AG04449 (cell line): ENCODE measurements around the gene XRN1.

Experiments used
- CTCF ChIA-PET: fragments of 350-600 bp; formaldehyde crosslinking; extraction: SDS; loops from one replicate; lab custom pipeline; 2021; ENCODE audit warnings: antibody characterized with exemption; lab: Yijun Ruan, JAX
- POLR2A ChIA-PET: fragments of 400-600, 350-600 bp; formaldehyde crosslinking; extraction: SDS; loops from one replicate; lab custom pipeline; 2020; ENCODE audit warnings: antibody characterized with exemption, inconsistent platforms; lab: Yijun Ruan, JAX
- DNase-seq: peaks from one replicate; pipeline ENCODE4 v3.0.0-alpha.2; 2010; ENCODE audit warnings: low read depth, low spot score
- H3K4me3 ChIP-seq: 2 replicates; pipeline ENCODE4 v1.5.1; 2011; ENCODE audit warnings: low read depth, mild to moderate bottlenecking, control low read depth, low read length
- CTCF ChIP-seq: IDR thresholded peaks from one replicate; pipeline ENCODE4 v1.5.1; 2011; ENCODE audit warnings: mild to moderate bottlenecking, moderate library complexity, low read length, control low read depth, inconsistent platforms; ENCODE audit not compliant: insufficient read depth; ENCODE audit errors: missing control alignments

Gene XRN1

GRCh38 chr3:142436951-142437585 lies 10.8 kb downstream of the XRN1 start:
- H3K4me3 ChIP-seq = no peak overlapping the region
- ChIA-PET CTCF (interaction anchor here (0.9 kb wide), 1 partner anchor 9 kb away, joined by 4 read pairs; no protein-coding TSS in a partner anchor), POLR2A (no interaction called here)
- no peak for DNase-seq
- TF ChIP-seq CTCF = no peak

GRCh38 chr3:142434503-142434902 lies 13.3 kb downstream of the XRN1 start:
- DNase-seq = no peak
- POLR2A ChIA-PET = no interaction called here
- no peak for TF ChIP-seq CTCF
- CTCF ChIA-PET = no interaction called here
- H3K4me3 ChIP-seq = no peak overlapping the region

GRCh38 chr3:142433110-142433509 lies 14.7 kb downstream of the XRN1 start:
- POLR2A ChIA-PET = no interaction called here
- no peak for TF ChIP-seq CTCF

GRCh38 chr3:142429582-142429981 lies 18.3 kb downstream of the XRN1 start:
- H3K4me3 ChIP-seq = no peak overlapping the region
- TF ChIP-seq CTCF = no peak
- POLR2A ChIA-PET = no interaction called here
- CTCF ChIA-PET = no interaction called here
- no peak for DNase-seq

More at GRCh38 chr3:142433110-142433509, 14.7 kb downstream of the XRN1 start:
- DNase-seq = no peak
- H3K4me3 ChIP-seq = no peak overlapping the region
- CTCF ChIA-PET = no interaction called here

GRCh38 chr3:142424754-142425153 lies 23.1 kb downstream of the XRN1 start:
- DNase-seq = no peak
- no peak for TF ChIP-seq CTCF
- ChIA-PET POLR2A (no interaction called here), CTCF (no interaction called here)
- H3K4me3 ChIP-seq = no peak overlapping the region

- ChIA-PET POLR2A (no interaction called here), CTCF (no interaction called here)
- no peak for TF ChIP-seq CTCF
- DNase-seq = no peak
- H3K4me3 ChIP-seq = no peak overlapping the region
Observed at GRCh38 chr3:142418926-142419592, 28.8 kb downstream of the XRN1 start.
